AG09309 (cell line): Measurements from ENCODE around the gene COG5.

Experiments
- DNase-seq: peaks from one replicate; pipeline ENCODE4 v3.0.0-alpha.2; 2010; ENCODE audit warnings: low read depth
- H3K4me3 ChIP-seq: 2 replicates; pipeline ENCODE4 v1.5.1; 2011; ENCODE audit warnings: mild to moderate bottlenecking, low read depth, low read length, moderate library complexity; ENCODE audit not compliant: control insufficient read depth
- TF ChIP-seq, protein P1 (sequence below): IDR thresholded peaks from 2 replicates; pipeline ENCODE4 v1.5.1; 2011; ENCODE audit warnings: mild to moderate bottlenecking, low read depth, low read length, inconsistent platforms; ENCODE audit not compliant: insufficient read depth, control insufficient read depth; ENCODE audit errors: missing control alignments

COG5 gene

DNA sequence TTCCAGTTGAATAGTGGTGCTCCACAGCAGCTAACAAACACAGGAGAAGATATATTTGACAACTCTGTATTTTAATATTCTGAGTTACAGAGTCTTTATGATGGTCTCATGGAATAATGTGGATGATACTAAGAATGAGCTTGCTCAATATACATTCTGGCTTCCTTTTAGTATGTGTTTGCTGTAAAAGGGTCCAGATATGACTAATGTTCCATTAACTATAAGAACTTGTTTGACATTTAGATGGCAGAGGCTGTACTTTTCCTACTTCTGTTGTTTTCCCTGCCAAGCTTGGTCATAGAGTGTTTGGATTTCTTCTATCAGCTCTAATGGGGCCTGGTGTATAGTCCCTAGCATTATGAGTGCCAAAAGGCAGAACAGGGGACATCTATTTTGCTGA, 155.4 kb downstream of the COG5 start:
- TF ChIP-seq, protein P1, sequence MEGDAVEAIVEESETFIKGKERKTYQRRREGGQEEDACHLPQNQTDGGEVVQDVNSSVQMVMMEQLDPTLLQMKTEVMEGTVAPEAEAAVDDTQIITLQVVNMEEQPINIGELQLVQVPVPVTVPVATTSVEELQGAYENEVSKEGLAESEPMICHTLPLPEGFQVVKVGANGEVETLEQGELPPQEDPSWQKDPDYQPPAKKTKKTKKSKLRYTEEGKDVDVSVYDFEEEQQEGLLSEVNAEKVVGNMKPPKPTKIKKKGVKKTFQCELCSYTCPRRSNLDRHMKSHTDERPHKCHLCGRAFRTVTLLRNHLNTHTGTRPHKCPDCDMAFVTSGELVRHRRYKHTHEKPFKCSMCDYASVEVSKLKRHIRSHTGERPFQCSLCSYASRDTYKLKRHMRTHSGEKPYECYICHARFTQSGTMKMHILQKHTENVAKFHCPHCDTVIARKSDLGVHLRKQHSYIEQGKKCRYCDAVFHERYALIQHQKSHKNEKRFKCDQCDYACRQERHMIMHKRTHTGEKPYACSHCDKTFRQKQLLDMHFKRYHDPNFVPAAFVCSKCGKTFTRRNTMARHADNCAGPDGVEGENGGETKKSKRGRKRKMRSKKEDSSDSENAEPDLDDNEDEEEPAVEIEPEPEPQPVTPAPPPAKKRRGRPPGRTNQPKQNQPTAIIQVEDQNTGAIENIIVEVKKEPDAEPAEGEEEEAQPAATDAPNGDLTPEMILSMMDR = no peak
- no peak for DNase-seq
- no peak overlapping the region for H3K4me3 ChIP-seq

DNA sequence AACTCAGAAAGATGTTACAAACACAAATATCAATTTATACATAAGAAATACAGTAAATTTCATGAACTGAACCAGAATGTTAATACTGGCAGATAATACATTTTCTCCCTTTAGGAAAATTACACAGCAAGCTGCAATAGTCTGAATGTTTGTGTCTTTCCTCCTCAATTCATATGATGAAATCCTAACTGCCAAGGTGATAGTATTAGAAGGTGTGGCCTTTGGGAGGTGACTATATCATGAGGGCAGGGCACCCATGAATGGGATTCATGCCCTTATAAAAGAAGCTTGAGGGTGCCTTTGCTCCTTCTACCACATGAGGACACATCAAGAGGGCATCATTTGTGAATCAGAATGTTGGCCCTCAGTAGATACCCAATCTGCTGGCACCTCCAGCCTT, 158.2 kb downstream of the COG5 start:
- DNase-seq = no peak
- TF ChIP-seq, protein P1 = no peak
- no peak overlapping the region for H3K4me3 ChIP-seq

DNA sequence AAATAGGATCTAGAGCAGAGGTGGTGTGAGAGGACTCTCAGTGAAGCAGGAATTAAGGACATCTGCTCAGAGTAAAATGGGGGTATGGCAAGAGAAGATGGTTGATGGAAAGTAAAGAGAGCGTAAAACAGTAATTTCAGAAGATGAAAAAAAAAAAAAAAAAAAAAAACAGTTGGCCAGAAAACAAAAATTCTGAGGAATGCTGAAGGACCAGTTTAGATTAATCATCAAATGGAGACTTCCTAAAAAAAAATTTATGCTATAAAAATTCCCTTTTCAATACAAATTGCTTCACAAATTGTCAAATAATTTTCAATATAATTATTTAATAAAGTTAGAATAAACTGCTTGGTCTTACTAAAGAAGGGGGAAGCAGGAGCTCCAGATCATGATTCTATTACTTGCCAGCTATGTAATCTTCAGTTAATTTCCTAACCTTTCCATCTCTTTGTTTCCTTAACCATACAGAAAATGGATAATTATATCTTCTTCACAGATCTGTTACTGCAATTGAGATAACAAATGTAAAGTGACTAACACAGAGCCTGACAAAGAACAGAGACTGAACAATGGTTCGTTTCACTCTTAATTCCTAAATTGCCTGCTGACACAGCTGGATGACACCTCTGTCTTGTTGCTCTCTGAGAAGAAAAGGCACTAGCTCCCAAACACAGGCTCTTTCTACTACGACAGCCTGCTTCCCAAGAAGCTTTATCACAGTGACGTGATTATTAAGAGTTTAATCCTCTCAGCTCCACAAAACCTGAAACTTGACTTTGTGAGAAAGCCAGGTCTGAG, 158.8 kb downstream of the COG5 start:
- no peak for DNase-seq
- TF ChIP-seq, protein P1 = no peak
- no peak overlapping the region for H3K4me3 ChIP-seq

DNA sequence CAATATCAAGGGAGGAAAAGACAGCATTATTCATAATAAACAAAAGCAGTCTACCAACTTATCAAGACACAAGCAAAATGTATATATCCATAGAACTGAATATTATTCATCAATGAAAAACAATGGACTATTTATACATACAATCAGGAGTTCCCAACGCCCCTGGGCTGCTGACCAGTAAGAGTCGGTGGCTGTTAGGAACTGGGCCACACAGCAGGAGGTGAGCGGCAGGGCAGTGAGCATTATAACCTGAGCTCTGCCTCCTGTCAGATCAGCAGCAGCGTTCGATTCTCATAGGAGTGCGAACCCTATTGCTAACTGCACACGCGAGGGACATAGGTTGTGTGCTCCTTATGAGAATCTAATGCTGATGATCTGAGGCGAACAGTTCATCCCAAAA, 165.6 kb downstream of the COG5 start:
- TF ChIP-seq, protein P1 = no peak
- no peak for DNase-seq
- H3K4me3 ChIP-seq = no peak overlapping the region

DNA sequence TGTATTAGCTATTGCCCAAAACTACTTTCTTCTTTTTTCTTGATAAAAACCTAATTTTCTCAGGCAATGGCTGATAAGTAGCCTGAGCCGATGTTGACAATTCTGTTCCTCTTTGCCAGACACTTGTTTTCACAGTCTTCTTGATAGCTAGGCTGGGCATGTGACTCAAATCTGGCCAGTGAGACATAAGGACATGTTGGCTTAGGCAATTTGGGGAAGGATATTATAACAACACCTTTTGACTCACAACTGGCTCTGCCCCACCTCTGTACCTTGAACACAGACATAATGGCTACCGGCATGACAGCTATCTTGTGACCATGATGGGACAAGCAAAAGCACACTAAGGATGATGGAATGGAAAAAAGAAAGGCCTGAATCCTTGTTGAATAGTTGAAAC, 166.7 kb downstream of the COG5 start:
- H3K4me3 ChIP-seq = no peak overlapping the region
- TF ChIP-seq, protein P1 = no peak
- no peak for DNase-seq

DNA sequence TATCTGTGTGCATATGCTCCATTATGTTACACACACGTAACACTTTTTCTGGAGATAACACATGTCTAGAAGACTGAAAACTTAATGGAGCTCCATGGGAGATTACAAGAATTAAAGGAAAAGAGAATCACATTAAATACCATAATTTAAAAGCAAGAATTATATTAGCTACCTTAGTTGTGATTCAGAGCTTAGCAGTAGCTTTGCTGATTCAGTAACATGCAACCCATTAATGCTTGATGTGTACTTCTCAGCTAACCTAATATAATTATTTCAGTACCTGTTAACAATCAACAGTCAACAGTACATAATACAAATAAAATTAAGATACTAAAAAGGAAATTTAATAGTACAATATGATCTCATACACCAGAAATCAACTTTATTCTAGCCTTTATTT, 167.6 kb downstream of the COG5 start:
- TF ChIP-seq, protein P1 = no peak
- DNase-seq = no peak
- H3K4me3 ChIP-seq = no peak overlapping the region
